ENCODE results near the gene NEDD4L.

The NEDD4L gene

DNA sequence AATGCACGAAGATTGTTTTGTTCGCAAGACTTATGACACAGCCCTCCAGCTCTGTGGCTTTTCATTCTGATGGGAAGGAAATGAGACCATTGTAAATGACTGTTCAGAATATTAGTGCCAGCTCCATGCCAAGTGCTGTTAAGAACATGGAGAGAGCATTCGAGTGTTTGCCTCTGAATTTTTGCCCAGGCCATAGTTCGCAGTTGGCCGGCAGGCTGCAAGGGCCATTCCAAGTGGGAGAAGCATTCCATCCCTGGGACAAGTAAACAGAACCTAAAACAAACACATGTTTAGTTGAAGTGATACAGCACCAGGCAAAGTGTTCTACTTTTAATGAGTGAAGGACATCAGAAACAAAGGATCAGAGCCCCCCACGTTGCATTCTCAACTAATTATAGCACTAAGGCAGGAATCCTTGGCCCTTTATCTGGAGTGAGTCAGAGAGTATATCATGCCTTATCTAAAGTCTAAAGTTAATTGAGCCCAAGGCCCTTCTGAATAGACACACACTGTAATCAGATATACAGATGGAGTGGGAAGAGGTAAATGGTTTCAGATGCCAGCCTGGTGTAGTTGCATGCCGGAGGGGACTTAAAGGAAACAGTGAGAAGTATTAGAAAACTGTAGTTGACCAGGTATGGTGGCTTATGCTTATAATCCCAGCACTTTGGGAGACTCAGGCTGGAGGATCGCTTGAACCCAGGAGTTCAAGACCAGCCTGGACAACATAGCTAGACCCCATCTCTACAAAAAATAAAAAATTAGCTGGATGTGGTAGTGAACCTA, 53.3 kb downstream of the NEDD4L start:
- TF ChIP-seq, protein P1, sequence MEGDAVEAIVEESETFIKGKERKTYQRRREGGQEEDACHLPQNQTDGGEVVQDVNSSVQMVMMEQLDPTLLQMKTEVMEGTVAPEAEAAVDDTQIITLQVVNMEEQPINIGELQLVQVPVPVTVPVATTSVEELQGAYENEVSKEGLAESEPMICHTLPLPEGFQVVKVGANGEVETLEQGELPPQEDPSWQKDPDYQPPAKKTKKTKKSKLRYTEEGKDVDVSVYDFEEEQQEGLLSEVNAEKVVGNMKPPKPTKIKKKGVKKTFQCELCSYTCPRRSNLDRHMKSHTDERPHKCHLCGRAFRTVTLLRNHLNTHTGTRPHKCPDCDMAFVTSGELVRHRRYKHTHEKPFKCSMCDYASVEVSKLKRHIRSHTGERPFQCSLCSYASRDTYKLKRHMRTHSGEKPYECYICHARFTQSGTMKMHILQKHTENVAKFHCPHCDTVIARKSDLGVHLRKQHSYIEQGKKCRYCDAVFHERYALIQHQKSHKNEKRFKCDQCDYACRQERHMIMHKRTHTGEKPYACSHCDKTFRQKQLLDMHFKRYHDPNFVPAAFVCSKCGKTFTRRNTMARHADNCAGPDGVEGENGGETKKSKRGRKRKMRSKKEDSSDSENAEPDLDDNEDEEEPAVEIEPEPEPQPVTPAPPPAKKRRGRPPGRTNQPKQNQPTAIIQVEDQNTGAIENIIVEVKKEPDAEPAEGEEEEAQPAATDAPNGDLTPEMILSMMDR (IDR thresholded peaks at IDR 0.05; ENCODE audit: control insufficient read depth, insufficient read depth, low read depth, low read length, missing control alignments), result no peak
- H3K4me3 ChIP-seq (ENCODE audit: control insufficient read depth, low read depth, low read length), result no peak overlapping the region
- no peak for DNase-seq (ENCODE audit: low read depth)

DNA sequence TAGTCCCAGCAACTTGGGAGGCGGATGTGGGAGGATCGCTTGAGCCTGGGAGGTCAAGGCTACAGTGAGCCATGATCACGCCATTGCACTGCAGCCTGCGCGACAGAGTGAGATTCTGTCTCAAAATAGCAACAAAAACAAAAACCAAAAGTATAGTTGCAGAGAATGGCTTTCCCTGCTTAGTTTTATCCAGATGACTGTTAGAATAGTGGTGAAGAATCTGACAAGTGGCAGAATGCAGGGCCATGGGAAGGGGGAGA, 53.8 kb downstream of the NEDD4L start:
- TF ChIP-seq, protein P1 (IDR thresholded peaks at IDR 0.05; ENCODE audit: control insufficient read depth, insufficient read depth, low read depth, low read length, missing control alignments), result no peak
- no peak overlapping the region for H3K4me3 ChIP-seq (ENCODE audit: control insufficient read depth, low read depth, low read length)
- DNase-seq (ENCODE audit: low read depth), result no peak

DNA sequence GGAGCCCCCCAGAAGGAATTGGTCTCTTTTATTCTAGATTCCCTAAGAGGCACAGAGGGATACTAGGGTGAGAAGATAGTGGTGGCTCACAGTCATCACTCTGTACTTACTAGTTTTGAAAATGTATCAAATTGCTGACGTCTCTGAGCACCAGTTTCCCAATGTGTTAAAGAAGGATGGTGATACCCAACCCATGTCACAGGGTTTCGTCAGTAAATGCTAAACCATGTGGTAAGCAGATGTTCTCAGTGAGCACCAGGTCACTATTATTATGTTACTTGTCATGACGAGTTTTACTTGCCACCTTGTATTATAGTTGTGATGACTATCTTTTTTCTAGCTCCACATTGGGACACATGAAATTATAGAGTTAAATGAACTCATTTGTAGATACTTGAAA, 54.7 kb downstream of the NEDD4L start:
- no peak for DNase-seq (ENCODE audit: low read depth)
- no peak overlapping the region for H3K4me3 ChIP-seq (ENCODE audit: control insufficient read depth, low read depth, low read length)
- TF ChIP-seq, protein P1 (IDR thresholded peaks at IDR 0.05; ENCODE audit: control insufficient read depth, insufficient read depth, low read depth, low read length, missing control alignments), result no peak

DNA sequence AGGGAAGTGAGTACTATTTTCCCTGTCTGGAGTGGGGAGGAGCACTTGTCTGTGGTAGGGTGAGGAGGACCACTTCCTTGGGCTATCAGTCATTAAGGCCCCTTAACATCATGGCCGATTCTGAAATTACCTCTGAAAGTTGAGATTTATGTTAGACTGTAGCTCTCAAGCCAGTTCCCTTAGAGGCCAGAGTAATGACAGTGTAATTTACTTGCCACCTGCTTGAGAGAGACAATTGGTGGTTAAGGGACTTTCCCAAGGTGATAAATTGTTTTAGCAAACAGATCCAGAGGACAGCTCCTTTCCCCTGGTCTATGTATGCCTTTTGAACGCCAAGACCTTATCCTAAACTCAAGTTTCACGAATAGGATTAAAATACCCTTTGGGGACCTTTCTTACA, 56.1 kb downstream of the NEDD4L start:
- TF ChIP-seq, protein P1 (IDR thresholded peaks at IDR 0.05; ENCODE audit: control insufficient read depth, insufficient read depth, low read depth, low read length, missing control alignments), result no peak
- no peak for DNase-seq (ENCODE audit: low read depth)

DNA sequence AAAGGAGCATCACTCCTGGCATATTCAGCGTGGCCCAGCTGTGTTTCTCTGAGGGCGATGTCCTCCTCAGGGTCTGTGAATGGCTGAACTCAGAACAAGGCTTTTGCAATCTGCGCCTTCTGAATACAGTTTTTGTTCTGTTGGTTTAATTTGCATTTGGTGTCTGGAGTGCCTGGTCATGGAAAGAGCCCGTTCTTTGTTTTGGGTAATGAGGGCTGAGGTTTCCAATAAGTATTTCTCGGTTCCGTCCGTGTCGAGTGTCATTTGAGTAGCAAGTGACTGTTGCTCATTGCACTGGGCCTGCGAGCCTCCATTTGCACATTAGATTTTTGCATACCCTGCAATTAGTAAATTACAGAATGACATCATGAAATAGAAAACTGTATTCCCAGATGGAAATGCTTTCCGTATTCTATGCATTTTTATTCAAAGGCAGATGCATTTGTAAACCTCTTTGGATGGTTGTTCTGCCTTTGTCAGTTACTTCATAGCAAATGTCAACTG, 57.3 kb downstream of the NEDD4L start:
- TF ChIP-seq, protein P1 (IDR thresholded peaks at IDR 0.05; ENCODE audit: control insufficient read depth, insufficient read depth, low read depth, low read length, missing control alignments), result no peak
- no peak overlapping the region for H3K4me3 ChIP-seq (ENCODE audit: control insufficient read depth, low read depth, low read length)
- no peak for DNase-seq (ENCODE audit: low read depth)

More for the DNA sequence above, 56.1 kb downstream of the NEDD4L start:
- no peak overlapping the region for H3K4me3 ChIP-seq (ENCODE audit: control insufficient read depth, low read depth, low read length)

DNA sequence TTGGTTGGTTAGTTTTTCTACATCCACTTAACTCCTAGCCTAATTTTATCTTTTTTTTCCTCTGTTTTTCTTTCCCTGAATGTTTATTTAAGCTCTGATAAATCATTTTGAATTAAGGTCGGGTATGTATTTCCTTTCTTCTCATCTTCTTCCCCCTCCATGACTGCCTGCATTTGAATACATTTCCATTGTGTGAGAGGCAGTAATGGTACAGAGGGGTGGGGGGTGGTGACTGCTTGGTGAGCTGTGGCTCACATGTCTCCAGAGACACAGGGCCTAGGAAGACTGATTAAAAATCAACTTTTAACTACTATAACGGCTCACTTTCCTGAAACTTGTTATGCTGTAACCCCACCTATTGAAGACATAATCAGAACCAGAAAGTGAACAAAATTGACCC, 58.0 kb downstream of the NEDD4L start:
- no peak for DNase-seq (ENCODE audit: low read depth)
- TF ChIP-seq, protein P1 (IDR thresholded peaks at IDR 0.05; ENCODE audit: control insufficient read depth, insufficient read depth, low read depth, low read length, missing control alignments), result no peak
- H3K4me3 ChIP-seq (ENCODE audit: control insufficient read depth, low read depth, low read length), result no peak overlapping the region

Measured in AG09309 (cell line).